GM12892 (cell line): Measurements from ENCODE around the gene CKAP4.

ENCODE experiments used
- POLR2A ChIP-seq: IDR thresholded peaks from 2 replicates; pipeline ENCODE4 v1.6.1; 2011; ENCODE audit warnings: low read depth, low read length, control low read depth
- POLR2AphosphoS5 ChIP-seq: IDR thresholded peaks from 2 replicates; pipeline ENCODE4 v1.6.1; 2011; ENCODE audit warnings: low read depth, low read length, control low read depth
- TAF1 ChIP-seq: IDR thresholded peaks from 2 replicates; pipeline ENCODE4 v1.6.1; 2011; ENCODE audit warnings: low read depth, mild to moderate bottlenecking, control low read depth, low read length, borderline replicate concordance

GRCh38 chr12:106240821-106241220, 7.0 kb downstream of the CKAP4 start:
- TF ChIP-seq POLR2A: no peak
- no peak for TF ChIP-seq POLR2AphosphoS5
- no peak for TF ChIP-seq TAF1
